HUDEP-2 (cell line): ENCODE data around the gene NOXA1.
A peak's percentile ranks its signal among the peaks of the same experiment; 100 is the strongest.

Source experiments
- DNase-seq, 76 experiments: peaks; one replicate each; lab custom pipeline; 2025; ENCODE audit not compliant: unreplicated experiment in 76 of 76; lab: John Stamatoyannopoulos, UW

The NOXA1 gene

DNA sequence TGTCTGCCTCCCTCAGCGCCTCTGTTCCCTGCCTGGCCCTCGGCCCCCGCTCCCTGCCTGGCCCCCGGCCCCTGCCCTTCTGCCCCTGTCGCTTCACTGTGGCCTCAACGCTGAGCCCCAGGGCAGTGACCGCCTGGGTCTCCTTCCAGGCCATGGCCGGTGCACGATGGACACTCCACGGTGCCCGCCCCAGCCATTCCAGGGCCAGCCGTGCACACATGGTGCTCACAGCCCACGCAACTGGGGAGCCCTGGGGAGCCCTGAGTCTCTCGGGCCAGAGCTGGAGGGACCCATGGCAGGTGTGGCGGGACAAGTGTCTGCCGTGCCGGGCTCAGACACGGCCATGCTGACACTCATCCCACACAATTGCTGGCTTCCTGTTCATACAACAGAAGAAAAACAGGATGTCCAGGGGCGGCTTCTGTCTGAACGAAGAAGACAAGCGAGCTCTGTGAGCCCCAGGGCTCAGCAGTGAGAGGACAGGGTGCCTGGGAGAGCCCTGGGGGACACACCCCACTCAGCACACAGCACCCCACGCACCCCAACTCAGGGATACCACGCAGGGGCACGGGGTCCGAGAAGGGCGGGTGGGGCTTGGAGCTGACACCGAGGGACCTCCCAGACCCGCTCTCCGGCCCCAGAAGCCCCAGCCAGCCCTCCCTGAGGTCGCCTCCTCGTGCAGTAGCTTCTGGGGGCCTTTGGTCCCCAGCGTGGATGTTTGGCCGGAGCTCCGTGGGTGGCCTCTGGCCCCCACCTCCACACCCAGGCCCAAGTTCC lies 35.9 kb upstream of the NOXA1 start:
- no peak for DNase-seq

DNA sequence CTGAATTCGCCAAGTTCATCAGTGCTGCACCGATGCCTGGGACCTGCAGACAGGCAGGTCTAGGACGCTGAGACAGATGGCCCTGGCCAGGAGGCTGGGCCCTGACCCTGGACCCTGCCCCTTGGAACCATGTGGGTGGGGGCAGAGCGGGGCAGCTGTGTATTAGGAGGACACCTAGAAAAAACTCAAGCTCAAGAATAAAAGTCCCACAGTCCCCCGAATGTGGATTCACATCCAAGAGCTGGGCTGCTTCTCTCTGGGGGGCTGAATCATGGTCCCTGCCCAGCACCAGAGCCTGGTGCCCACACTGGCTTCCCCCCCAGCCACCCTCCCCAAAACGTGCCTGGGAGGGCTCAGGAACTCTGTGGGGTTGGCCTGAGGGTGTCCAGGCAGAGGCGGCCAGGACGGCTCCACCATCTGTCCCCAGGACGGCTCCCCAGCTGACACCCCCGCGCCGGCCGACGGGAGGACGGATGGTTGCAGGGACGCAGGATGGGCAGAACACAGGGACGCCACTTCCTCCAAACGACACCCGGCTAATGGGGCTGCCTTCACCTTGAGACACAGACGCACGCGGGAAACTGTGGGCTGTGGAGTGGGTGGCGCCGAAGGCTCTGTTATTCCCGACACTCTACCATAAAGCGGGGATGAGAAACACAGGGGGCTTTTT lies 35.2 kb upstream of the NOXA1 start:
- no peak for DNase-seq

DNA sequence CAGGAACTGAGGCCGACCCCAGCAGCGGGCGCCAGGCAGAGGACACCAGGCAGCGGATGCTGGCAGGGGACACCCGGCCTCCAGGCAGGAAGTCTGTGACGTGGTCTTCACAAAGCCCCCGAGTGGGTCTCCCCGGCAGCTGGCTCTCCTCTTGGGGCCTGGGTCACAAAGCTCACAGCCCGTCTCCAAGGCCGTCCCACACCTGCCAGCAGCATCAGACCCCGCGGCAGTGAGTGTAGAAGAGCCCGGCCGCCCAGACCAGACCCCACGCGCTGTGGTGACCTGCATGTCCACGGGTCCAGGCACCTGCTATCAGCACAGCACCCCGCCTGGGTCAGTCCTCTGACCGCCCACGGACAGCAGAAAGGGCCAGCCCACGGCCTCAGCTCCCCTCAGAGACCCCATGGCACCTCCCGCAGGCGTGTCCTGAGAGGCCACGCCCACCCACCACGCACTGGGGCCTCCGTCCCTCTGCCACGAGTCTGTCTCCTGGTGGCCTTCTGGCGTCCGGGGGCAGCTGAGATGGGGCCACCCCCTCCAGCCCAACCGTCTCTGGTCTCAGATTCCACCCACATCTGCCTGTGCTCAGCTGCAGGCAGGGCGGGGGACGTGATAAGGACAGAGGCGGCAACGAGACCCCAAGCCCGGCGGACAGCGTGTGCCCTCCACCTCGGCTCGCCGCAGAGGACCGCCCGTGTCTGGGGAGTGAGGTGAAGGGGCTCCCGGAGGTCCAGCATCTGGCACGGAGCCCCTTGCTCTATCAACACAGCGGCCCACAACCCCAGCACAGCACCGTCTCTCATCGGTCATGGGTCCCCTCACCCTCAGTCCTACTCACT lies 34.4 kb upstream of the NOXA1 start:
- DNase-seq, result peak in 60 of 76 experiments; percentile 10 to 81 (median 40)

DNA sequence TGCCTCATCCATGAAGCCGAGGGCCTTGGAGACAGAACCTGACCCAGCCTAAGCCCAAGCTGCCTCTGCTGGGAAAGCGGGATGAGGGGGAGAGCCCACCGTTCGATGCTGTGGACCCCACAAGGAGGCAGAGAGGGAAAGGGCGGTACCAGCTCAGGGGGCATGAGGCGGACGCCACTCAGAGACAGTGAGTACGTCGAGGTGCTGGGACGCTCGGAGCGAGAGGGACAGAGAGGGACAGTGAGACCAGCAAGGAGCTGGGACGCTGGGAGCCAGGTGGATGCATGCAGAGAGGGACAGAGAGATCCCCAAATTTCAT lies 33.8 kb upstream of the NOXA1 start:
- DNase-seq, result no peak

DNA sequence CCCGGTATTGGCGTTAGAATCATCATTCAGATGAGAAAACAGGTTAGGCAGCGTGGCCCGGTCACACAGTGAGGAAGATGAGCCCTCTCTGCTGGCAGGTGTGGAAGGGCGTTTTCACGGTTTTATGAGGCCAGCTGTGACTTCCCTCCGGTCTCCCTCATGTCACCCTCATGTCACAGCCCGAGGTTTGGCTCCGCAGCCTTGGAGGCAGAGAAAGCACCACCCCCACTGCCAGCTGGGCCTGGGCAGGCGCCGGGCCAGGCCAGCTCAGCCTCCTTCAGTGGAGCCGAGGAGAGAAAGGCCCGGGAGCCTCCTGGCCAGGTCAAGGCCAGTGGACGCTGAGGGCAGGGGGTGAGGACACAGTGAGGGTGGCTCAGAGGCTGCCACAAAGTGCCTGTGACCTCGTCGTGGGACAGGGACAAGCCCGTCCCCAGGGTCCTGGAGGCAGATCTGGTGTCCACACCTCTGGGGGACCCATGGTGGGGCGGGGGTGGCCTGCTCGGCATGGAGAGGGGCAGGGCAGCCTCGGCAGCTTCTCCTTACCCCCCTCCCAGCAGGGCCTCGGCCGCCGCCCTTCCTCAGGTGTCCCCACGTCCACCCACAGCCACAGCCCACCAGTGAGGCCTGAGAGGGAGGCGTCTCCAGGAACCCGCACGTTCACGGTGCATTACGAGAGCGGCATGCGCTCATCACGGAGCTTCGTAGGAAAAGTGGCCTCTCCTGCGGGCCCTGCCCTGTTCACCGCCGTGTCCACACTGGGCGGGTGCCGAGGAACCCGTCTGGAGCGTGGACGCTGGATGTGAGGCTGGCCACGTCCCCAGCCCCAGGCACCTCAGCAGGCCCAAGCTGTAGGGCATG lies 32.4 kb upstream of the NOXA1 start:
- DNase-seq, result peak in 14 of 76 experiments; percentile 13 to 72 (median 44)

DNA sequence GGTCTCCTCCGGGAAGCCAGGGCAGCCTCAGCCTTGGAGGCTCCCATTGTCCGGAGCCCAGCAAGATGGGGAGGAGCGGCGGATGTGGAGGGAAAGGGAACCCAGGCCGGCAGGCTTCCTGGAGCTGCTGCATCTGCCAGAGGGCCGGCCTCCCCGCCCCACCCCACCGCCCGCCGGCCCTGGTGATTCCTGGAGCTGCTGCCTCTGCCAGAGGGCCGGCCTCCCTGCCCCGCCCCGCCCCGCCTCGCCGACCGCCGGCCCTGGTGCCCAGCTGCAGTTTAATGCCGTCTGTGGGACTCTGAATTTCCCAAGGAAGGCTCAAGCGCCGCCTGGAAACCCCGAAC lies 31.8 kb upstream of the NOXA1 start:
- DNase-seq, result peak in 18 of 76 experiments; percentile 7 to 66 (median 26)

DNA sequence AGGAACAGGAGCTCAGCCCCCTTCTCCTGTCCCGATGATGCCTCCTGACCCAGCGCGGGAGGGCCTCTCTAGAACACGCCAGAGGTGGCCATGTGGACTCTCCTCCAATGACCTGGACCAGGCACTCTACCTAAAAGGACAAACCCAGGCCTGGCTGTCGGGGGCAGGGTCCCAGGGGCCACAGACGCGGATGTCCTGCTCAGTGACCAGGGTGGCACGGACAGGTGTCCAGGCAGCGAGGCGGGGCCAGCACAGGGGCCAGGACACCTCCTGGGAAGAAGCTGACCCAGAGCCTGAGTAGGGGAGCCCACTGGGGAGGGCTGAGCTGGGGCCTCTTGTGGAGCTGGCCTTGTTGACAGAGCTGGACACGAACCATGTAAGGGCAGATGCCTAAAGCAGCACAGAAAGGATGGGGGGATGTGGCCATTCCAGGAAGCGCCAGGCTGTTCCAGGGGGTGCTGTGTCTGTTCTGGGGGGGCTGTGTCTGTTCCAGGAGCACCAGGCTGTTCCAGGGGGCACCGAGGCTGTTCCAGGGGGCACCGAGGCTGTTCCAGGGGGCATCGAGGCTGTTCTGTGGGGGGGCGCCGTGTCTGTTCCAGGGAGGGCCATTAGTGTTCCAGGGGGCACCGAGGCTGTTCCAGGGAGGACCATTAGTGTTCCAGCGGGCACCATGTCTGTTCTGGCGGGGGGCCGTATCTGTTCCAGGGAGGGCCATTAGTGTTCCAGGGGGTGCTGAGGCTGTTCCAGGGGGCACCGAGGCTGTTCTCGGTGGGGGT lies 30.8 kb upstream of the NOXA1 start:
- DNase-seq, result no peak

DNA sequence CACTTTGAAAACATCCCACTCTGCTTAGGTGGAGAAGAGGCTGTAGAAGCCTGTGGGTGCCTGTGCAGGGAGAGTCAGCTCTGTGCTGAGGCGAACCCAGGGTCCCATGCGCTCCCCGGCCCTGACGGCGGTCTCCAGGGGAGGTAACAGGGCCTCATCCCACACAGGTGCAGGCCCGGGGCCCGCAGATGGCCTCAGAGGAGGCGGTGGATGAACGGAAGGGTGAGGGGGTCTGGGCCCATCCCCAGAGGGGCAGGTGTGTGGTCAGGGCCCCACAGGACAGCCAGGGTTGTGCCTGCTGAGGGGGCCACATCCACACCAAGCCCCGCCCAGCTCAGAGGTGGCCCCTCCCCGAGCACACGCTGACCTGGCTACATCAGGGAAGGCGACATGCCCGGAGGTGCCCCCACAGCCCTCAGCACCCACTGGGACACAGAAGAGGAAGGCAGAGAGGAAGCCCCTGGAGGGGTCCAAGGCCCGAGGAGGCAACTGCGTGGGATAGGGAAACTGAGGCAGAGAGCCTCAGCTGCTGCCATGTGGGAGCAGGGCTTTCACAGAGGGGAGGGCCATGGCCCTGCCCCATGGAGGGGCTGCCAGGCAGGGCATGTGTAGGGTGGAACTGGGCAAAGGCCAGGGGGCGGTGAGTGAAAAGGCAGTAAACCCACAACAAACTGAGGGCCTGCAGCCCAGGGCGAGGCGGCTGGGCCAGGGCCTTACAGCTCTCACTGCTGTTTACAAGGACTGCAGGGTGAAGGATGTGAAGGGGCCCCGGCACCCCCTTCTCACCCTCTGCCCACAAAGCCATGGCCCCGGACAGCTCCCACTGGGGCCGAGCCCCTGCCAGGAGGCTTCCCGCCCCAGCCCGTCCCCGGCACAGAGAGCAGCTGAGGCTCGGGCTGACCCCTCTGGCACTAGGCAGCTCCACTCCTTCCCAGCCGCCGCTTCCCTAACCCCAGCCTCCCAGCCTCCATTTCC lies 29.7 kb upstream of the NOXA1 start:
- DNase-seq, result no peak

DNA sequence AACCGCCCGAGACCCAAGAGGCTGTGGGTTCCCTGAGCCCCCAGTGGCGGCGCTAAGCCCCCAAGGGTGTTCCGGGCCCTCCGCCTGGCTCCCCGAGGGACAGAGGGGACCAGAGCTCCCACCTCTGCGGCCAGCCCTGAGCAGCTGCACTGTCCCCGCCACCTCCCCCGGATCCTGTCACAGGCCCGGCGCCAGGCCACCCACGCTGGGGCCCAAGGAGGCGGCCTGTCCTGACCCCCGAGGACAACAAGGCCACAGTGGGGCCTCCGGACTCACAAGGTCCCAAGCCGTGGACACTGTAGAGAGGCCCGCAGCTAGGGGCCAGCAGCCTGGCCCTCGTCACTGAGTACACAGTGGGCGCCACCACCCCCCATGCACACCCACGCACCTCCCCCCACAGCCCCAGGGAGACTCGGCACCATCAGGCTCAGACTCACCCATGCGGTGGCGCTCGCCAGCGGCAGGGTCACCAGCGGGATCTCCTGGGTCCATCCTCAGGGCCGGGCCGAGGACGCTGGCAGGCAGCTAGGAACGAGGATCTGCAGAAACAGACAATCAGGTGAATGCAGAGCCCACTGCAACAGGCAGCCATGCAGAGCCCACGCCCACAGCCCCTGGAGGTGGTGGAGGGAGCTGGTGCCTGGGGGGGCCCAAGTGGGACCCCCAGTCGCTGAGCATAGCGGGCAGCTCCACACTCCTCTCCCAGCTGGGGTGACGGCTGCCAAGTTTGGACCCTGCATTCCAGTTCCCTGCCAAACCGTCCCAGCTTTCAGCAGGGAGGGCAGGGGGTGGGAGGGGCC lies 28.1 kb upstream of the NOXA1 start:
- peak in 1 of 76 experiments; percentile 20 for DNase-seq

DNA sequence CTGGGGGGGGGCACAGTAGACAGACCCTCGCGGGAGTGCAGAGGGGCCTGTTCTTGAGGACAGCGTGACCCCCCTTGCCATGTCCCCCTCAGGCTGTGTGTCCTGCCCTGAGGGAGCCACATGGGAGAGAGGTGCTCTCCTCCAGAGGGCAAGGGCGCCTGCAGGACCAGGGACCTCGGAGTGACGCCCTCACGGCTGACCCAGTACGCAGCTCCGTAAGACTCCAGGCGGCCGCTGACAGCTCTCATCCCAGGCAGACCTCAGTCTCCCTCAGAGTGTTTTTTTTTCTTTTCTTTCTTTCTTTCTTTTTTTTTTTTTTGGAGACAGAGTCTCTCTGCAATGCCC lies 27.6 kb upstream of the NOXA1 start:
- DNase-seq, result no peak

DNA sequence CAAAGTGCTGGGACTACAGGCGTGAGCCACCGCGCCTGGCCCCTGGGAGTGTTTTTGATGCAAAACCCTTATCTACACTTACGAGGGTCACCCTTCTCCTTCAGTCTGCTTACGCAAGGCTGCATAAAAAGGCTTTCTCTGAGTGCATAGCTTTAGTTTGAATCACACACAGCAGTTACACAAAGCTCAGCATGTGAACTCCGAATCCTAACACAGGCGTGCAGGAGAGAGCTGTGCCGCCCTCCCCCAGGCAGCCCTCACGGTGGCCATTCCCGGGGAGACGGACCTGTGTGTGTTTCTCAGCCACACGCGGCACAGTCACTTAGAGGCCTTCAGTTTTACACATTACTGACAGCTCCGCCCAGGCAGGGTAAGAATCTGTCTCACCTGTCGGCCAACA lies 27.0 kb upstream of the NOXA1 start:
- no peak for DNase-seq

DNA sequence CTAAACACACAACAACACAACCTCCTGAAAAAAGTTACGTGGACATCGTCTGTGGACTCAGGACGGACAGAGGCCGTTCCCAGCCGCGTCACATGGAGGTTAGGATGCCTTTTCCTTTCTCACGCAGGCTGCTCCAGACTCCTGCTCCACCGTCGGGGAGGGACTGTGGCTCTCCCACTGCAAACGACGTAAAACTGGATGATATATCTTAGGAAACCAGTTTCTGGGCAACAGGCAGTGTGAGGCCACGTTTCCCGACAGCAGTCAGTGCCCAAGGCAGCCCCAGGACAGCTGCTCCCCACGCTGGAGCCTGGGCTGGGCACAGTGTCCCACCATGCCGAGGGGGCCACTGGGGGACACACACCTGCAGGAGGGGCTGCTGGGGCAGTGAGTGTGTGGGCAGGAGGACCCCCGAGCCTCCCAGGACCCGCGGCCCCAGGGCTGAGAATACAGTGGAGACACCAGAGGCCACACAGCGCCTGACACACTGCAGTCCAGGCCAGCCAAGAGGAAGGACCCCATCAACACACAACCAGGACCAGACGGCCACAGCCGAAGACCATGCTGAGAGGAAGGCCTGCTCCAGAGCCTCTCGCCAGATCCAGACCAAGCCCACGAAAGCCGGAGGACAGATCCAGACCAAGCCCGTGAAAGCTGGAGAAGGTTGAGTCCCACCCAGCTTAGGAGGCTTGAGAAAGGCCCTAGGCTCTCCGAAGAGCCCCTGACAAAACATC lies 26.4 kb upstream of the NOXA1 start:
- DNase-seq, result no peak

DNA sequence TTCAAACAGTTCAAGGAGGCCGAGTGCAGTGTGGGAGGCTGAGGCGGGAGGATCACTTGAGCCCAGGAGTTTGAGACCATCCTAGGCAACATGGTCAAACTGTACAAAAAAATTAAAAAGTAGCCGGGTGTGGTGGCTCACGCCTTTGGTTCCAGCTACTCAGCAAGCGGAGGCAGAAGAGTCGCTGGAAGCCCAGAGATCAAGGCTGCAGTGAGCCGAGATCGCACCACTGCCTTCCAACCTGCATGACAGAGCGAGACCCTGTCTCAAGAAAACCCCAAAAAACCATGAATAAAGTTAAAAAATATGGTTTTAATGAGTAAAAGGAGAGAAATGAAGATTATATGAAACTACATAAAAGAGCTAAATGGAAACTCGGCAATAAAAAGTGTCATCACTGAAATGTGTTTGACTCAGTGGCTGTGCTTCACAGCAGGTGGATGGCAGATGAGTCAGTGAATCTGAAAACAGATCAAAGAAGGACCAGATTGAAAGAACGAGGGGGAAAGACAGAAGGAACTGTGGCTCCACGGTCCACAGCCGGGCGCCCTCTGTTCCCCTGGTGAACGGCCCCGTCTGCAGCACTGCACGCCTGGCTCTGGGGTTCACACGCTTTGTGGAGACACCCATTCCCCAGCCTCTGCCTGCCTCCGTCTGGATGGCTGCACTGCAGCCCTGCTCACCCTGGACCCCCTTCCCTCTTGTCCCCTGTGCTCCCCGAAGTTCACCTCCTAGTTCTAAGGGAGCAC lies 25.3 kb upstream of the NOXA1 start:
- no peak for DNase-seq

DNA sequence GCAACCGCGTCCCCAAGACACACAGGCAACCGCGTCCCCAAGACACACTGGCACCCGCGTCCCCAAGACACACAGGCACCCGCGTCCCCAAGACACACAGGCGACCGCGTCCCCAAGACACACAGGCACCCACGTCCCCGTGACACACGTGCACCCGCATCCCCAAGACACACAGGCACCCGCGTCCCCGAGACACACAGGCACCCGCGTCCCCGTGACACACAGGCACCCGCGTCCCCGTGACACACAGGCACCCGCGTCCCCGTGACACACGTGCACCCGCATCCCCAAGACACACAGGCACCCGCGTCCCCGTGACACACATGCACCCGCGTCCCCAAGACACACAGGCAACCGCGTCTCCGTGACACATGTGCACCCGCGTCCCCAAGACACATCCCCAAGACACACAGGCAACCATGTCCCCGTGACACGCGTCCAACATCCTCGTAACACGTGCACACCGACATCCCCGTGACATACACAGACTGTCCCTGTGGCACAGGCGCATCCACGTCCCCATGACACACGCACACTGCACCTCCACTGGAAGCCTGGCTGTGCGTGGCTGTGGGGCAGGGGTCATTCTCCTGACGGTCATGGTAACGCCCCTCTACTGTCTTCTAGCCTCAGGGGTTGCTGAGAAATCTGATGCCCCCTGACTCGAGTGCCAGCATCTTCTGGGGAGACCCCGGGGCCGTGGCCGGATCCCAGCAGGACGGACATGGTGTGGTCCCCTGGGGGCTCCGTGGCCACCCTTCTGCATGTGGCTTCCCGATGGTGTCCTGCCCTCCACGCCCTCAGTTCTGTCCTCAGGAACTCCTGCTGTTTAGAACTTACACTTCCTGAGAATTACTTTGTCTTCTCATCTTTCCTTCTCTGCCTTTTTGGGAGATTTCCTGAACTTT lies 24.4 kb upstream of the NOXA1 start:
- DNase-seq, result no peak

DNA sequence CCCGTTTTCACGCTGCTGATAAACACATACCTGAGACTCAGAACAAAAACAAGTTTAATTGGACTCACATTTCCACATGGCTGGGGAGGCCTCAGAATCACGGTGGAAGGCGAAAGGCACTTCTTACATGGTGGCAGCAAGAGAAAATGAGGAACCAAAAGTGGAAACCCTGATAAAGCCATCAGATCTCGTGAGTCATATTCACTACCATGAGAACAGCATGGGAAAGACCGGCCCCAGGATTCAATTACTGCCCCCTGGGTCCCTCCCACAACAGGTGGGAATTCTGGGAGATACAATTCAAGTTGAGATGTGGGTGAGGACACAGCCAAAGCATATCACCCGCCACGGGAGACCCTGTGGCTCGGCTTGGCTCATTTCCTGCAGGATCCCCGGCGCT lies 20.4 kb upstream of the NOXA1 start:
- no peak for DNase-seq

DNA sequence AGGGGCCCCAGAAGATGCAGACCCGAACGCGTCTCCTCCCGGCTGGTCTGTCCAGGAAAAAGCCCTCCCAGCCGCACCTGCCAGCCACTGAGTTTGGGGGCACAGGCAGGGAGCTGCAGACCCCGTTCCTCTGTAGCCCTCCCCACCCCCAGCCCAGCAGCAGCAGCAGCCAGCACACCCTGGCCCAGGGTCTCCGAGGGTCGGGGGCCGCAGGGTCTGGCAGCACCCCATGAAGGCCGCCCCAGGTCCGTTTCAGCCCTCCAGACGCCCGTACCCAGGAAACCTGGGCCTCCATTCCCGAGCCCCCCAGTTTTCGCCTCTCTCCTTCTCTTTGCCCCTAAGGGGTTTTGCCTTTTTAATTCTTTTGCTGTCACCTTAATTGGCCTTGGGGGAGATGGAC lies 19.9 kb upstream of the NOXA1 start:
- no peak for DNase-seq
